GM18502 (cell line): ENCODE measurements around the gene PGAP6.
"Not testable (repeated sequence)": the region's sequence is repeated elsewhere in the genome, so short reads cannot be mapped to it uniquely, and the experiment has no call there.

Source experiments
- ATAC-seq: cut with Tn5 transposase; IDR thresholded peaks from one replicate; pipeline ENCODE4 v1.9.1; 2021; ENCODE audit warnings: mild to moderate bottlenecking; ENCODE audit not compliant: unreplicated experiment, poor library complexity

Gene PGAP6

DNA sequence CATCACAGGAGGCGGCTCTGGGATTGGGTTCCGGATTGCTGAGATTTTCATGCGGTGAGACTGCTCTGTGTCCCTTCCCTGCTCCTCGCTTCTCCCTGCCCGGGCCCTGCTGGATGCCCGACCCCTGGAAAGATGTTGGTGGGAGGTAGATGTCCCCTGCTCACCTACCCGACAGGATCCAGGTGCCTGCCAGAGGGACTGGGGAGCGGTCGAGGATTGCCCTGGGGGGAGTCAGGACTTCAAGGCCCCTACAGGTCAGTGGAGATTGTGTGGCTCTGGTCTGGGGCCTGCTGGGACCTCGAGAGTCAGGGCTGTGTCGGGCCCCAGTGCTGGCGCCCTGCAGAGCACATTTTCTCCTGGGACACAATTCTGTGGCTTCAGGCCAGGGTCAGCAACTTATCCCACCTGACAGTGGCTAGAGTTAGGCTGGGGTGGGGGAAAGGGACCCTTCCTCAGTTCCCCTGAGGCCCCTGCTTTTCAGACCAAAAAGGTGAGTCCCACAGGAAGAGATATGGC is 23.3 kb upstream of the PGAP6 start:
- ATAC-seq, result no peak

DNA sequence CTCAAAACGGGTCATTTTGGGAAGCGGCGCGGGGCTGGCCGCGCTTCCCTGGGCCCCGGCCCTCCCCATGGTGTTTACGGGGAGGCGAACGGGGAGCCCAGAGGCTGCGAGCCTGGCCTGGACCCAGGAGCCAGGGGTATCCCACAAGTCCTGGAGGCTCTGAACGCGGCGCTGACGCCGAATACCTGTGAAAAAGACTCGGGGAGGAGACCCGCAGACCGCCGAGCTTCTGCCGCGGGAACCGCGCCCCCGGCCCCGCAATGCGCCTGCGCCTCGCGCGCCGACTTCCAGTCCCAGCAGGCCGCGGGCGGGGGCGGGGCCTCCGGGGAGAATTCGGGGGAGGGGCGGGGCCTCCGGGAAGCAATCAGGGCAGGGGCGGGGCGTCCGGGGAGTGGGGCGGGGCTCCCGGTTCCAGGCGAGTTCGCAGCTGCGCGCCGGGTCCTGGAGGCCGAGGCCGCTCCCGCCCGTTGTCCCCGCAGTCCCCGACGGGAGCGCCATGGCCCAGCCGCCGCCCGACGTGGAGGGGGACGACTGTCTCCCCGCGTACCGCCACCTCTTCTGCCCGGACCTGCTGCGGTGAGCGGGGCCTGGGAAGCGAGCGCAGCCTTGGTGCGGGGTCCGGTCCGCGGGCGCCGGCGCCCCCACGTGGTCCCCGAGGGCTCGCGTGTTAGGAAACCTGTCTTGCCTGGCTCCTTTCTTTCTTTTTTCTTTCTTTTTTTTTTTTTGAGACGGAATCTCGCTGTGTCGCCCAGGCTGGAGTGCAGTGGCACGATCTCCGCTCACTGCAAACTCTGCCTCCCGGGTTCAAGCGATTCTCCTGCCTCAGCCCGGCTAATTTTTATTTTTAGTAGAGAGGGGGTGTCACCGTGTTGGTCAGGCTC is 19.9 kb upstream of the PGAP6 start, which contains the start of gene DECR2:
Gene DECR2, plus strand, starts transcription at position 418 of the 881 bp plus-strand sequence. Its CDS starts 79 bp downstream, at position 497.
- ATAC-seq, result peak; percentile 63

DNA sequence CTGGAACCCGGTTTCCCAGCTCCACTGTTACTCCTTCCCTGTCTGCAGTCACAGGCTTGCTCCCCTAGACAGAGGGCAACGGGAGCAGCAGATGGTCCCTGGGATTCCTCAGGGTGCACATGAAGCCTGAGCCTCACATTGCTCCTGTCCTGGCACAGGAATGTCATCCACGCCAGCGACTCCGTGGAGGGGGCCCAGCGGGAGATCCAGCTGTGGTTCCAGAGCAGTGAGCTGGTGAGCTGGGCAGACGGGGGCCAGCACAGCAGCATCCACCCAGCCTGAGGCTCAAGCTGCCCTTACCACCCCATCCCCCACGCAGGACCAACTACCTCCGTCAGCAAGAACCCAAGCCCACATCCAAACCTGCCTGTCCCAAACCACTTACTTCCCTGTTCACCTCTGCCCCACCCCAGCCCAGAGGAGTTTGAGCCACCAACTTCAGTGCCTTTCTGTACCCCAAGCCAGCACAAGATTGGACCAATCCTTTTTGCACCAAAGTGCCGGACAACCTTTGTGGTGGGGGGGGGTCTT is 18.3 kb upstream of the PGAP6 start:
- ATAC-seq, result no peak

DNA sequence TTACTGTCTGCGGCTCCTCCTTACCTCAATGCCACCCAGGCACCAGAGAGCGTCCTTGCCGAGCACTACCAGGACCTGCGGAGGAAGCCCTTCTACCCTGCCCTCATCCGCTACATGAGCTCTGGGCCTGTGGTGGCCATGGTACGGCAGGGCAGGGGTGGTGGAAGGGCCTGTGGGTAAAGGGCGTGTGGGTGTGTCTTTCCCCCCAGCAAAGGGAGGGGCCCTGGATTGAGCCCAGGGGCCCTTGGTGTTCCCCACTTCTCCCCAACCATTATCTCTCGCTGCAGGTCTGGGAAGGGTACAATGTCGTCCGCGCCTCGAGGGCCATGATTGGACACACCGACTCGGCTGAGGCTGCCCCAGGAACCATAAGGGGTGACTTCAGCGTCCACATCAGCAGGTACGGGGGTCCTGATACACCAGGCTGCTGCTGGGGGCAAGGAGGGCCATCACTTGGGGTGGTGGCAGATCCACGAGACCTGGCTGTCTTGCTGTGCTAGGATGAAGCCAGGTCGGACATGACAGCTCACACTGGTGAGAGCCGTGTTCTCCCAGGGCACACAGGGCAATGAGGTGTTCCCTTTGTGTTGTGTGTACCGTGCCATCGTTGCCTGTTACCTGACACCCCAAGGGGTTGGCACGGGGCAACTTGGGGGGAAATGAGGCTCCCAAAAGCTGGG is 17.7 kb upstream of the PGAP6 start:
- no peak for ATAC-seq

DNA sequence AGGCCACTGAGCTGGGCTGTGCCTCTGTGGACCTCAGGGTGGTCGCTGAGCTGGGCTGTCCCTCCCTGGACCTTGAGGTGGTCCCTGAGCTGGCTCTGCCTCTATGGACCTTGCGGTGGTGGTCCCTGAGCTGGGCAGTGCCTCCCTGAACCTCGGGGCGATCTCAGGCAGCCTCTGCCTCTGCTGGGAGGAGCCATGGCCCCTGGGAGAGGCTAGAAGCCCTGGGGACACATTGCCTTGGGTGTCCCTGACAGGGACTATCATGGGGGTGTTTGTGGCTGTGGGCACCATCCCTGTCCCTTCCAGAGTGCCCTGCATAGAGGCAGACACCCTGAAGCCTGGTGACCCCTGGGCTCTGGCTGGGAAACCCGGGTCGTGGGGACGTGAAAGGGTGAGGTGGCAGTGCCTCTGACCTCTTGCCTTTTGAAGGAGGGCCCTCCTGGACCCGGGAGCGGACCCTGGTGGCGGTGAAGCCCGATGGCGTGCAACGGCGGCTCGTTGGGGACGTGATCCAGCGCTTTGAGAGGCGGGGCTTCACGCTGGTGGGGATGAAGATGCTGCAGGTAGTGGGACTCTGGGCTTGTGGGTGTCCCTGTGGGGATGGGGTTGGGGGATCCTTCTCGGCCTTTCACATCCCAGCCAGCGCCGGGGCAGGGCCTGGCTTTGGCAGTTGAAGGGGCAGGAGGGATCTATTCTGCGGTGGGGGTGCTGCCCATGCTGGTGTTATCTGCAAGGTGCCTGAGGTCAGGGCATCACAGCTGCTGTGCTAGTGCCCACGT is 17.0 kb upstream of the PGAP6 start:
- ATAC-seq, result no peak

DNA sequence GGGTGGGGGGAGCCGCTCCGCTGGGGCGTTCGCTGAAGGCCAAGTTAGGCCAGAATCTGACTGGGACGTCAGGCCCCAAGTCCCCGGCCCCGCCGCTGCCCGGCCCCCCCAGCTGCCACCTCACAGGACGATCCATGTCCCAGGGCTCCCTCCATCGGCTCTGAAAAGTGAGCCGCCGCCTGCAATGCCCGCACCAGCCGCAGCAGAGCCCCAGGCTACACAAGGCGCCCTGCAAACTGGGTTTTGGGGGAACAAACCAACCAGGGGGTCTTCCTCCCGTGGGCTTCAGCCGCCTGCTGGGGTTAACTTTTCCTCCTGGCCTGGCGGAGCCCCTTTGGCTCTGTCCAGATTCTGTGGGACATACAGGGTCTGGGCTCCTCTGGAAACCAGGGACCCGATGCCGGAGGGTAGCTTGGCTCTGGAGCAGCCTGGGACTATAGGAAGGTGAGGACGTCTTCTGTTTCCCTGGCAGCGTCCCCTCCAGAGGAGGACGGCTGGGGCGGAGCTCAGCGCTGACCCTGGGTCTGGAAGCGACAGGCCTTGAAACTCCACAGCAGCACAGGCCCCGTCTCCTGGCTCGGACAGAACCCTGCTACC is 16.1 kb upstream of the PGAP6 start:
- ATAC-seq, result no peak

DNA sequence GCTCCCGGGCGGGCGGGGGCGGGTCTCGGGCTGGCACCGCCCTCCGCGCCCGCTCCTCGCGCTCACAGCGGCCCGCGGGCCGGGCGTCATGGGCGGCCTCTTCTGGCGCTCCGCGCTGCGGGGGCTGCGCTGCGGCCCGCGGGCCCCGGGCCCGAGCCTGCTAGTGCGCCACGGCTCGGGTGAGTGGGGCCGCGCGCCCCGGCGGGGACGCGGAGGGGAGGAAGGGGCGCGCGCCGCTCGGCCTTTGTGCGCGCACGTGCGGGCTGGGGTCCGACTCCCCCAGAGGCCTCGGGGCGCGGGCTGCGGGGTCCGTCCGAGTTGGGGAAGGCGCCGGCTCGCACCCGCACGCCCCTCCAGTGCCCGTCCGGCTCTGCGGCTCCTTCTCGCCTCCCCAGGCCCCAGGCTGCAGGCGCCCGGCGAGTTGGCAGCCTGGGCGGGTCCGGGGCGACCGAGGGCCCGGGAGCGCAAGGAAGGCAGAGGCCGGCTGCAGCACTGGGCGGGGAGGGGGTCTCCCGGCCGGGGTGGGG is 15.4 kb upstream of the PGAP6 start, which contains the start of gene NME4:
Gene NME4, plus strand, starts transcription at position 65 of the 527 bp plus-strand sequence. Its CDS starts 24 bp downstream, at position 89.
- no peak for ATAC-seq

DNA sequence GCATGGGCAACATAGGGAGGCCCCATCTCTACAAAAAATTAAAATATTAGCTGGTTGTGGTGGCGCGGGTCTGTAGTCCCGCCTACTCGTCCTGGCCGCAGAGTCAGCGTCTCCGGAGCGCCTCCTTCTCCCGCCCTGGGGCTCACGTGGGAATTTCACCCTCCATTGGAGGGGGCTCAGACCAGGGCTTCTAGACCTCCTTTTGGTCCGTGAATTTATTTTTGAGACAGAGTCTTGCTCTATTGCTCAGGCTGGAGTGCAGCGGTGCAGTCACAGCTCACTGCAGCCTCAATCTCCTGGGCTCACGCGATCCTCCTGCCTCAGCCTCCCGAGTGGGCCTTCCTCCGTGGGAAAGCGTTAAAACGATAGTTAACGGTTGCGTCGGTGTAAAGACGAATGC is 14.8 kb upstream of the PGAP6 start:
- no peak for ATAC-seq

DNA sequence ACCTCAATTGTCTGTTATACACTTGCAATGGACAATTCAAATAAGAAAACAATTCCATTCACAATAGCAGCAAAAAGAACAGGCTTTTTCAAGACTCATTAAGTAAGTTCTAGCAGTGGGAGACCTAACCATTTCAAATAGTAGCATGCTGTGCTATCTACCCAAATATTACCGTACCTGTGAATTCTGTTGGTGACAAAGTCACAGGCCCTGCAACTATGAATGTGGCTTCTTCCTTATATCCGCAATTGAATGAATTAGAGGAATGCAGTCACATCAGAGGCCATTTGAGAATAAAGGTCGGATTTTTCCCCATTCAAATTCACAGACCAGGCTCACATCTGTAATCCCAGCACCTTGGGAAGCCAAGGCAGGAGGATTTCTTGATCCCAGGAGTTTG is 14.4 kb upstream of the PGAP6 start:
- no peak for ATAC-seq

DNA sequence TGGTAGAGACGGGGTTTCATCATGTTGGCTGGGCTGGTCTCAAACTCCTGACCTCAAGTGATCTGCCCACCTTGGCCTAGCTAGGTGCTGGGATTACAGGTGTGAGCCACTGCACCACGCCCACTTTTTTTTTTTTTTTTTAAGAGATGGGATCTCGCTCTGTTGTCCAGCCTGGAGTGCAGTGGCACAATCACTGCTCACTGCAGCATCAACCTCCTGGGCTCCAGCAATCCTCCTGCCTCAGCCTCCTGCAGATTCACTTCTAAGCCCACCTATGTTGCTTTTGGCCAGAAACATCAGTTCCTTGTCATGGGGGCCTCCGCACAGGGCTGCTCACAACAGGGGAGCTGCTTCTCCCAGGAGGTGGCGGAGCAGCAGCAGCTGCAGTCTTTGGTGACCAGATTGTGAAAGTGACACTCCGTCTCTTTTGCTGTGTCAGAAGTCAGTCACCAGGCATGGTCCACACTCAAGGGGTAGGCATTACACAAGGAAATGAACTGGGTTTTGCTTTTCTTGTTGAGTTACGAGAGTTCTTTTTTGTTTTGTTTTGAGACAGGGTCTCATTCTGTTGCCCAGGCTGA is 10.8 kb upstream of the PGAP6 start:
- no peak for ATAC-seq

DNA sequence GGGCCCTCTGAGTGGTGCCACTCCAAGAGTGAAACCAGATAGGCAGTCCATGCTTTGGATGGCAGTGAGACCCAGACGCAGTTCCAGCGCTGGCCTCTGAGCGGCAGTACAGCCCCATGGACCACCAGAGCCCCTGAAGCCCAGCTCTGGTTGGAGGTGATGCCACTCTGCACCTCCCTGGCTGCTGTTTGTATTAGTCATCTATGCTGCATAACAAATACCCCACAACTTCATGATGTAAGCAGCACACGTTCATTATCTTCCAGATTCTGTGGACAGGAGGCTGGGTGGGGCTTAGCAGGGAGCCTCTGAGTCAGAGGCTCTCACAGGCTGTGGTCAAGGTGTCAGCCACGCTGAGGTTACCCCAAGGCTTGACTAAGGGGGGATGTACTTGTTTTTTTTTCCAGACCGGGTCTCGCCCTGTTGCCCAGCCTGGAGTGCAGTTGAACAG is 10.1 kb upstream of the PGAP6 start:
- no peak for ATAC-seq

DNA sequence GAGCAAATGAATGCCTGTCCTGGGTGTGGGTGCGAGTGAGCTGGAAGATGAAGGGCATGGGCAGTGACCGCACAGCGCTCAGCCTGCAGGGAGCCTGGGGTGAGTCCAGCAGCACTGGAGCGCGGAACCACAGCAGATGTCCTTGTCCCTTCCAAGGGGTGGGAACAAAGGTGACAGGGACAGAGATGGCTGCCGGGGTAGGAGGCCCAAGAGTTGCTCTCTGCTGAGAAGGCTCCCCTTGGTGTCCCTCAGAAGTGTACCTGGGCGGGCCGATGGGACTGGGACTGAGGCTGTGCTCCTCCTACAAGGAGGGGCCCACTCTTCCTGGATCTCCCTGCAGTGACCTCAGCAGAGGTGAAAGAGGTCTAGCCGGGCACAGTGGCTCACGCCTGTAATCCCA is 7.6 kb upstream of the PGAP6 start:
- ATAC-seq, result no peak

DNA sequence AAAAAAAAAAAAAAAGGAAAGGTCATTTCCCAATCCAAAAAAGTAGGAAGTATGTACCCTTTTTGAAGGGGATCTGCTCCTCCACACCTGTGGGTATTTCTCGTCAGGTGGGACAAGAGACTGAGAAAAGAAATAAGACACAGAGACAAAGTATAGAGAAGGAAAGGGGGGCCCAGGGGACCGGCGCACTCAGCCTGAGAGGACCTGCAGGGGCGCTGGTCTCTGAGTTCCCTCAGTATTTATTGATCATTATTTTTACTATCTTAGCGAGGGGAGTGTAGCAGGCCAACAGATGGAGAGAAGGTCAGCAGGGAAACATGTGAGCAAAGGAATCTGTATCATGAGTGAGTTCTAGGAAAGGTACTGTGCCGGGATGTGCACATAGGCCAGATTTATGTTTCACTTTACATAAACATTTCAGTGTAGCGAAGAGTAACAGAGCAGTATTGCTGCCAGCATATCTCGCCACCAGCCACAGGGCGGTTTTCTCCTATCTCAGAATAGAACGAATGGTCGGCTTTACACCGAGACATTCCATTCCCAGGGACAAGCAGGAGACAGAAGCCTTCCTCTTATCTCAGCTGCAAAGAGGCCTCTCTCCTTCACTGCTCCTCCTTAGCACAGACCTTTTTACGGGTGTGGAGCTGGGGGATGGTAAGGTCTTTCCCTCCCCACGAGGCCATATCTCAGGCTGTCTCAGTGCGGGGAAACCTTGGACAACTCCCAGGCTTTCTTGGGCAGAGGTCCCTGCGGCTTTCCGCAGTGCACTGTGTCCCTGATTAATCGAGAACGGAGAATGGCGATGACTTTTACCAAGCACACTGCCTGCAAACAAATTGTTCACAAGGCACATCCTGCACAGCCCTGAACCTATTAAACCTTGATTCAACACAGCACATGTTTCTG is 6.2 kb upstream of the PGAP6 start:
- ATAC-seq, result not testable (repeated sequence)

DNA sequence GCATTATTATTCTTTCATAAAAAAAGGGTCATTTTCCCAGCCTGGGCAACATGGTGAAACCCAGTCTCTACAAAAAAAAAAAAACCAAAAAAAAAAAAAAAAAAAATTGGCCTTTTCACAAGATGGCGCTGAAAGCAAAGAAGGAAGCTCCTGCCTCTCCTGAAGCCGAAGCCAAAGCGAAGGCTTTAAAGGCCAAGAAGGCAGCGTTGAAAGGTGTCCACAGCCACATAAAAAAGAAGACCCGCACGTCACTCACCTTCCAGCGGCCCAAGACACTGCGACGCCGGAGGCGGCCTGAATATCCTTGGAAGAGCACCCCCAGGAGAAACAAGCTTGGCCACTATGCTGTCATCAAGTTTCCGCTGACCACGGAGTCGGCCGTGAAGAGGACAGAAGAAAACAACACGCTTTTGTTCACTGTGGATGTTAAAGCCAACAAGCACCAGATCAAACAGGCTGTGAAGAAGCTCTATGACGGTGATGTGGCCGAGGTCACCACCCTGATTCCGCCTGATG is 4.9 kb upstream of the PGAP6 start:
- no peak for ATAC-seq

DNA sequence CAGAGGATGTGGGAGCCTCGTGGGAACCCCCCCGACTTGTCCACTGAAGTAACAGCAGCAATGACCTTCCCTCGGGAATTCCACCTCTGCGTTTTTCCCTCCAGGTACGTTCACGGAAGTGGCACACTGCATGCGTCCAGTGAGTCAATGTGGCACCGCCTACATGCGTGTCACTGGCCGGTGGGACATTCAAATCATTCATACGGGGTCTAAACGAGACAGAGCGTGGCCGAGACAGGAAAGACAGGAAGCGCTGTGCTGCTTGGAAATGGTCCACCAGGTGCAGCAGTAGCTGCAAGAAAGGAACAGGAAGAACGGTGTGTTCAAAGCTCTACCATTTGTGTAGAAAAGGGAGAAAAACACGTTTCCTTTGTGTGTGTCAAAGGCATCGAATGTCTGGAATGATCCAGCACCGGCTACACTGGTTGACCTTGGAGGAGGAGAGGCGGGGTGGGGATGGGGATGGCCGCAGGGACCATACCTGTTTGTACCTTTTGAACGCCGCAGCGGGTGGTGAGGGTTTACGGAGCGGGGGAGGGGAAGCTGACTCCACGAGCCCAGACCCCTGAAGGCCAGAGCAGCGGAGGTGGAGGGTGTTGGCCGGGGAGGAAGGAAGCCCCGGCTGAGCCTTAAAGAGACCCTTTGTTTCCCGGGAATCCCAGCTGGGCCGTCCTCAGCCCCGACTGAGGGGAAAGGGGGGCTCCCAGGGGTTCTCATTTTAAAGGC is 1.7 kb upstream of the PGAP6 start:
- ATAC-seq, result no peak

DNA sequence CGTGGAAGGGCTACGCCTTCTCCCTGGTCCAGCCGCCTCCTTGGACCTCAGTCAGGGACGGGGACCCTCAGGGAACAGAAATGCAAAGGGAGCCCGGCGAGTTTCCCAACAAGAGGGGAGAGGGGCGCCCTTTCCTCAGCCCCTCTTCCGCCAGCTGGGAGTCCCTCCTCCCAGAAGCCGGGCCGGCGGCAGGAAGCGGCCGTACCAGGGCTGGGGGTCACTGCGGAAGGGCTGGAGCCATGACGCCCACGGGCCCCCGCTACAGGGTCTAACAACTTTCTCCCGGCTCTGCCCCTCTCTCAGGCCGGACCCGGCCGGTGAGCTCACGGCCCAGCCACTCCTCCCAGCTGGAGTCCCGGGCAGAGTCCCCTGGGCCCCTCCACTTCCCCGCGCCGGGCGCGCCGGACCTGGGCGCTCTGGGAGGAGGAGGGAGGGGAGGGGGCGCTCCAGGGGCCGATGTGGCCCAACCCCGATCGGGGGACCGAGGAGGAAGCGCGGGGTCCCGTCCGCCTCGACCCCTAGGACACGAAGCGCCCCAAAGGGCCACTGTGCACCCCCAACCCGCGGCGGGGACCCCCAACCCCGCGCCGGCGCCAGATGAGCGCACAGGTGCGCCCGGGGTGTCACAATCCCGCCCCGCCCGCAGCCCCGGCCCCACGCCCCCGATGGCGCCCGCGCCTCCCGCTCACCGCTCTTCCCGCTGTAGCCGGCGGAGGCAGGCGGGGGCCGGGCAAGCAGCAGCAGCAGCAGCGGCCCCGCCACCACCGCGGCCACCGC is 578 bp downstream of the PGAP6 start:
- peak; percentile 11 for ATAC-seq

DNA sequence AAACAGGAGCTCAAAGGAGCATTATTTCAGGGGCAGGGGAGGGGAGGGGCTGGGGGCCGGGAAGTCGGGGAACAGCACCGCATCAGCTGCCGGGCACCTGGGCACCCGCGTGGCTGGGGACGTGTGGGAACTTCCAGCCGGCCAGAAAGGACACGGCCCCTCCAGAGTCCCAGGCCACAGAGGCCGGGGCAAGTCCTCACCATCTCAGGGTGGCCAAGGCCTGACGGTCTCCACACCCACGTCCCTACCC is 1.1 kb downstream of the PGAP6 start:
- ATAC-seq, result no peak
